Activated B cell treated with CpG ODN at 0.5 μM for 24 hours (primary cell): Measurements from ENCODE around the gene CLIC6. TPM values are rescaled to one million over a fixed set of nuclear protein-coding genes. Genes with fewer than 3 reads are reported as not detected.

ENCODE experiments used
- ATAC-seq: fragments of 200-7000 bp; cut with Tn5 transposase; one replicate; pipeline ENCODE4 v1.10.0; 2021; ENCODE audit warnings: low read depth, mild to moderate bottlenecking, moderate library complexity
- CTCF ChIA-PET: fragments of 350-600 bp; sonication (Branson Sonifier 250); formaldehyde crosslinking; loops from one replicate; lab custom pipeline; 2021; ENCODE audit warnings: antibody characterized with exemption; lab: Charles Lee
- POLR2A ChIA-PET: fragments of 350-600 bp; sonication (Branson Sonifier 250); formaldehyde crosslinking; loops from one replicate; lab custom pipeline; 2021; ENCODE audit warnings: antibody characterized with exemption; lab: Charles Lee
- DNase-seq: peaks from one replicate; pipeline ENCODE4 v3.0.0; 2022
- H3K27ac Mint-ChIP-seq: one replicate; pipeline ENCODE4 v1.8.0; 2020; ENCODE audit warnings: mixed read lengths
- H3K27me3 Mint-ChIP-seq: one replicate; pipeline ENCODE4 v1.8.0; 2021; ENCODE audit warnings: mixed read lengths
- H3K36me3 Mint-ChIP-seq: one replicate; pipeline ENCODE4 v1.8.0; 2021; ENCODE audit warnings: low read depth, mixed read lengths
- H3K4me1 Mint-ChIP-seq: one replicate; pipeline ENCODE4 v1.8.0; 2021; ENCODE audit warnings: mixed read lengths
- H3K4me3 Mint-ChIP-seq: one replicate; pipeline ENCODE4 v1.8.0; 2020; ENCODE audit warnings: mild to moderate bottlenecking, mixed read lengths
- H3K9me3 Mint-ChIP-seq: one replicate; pipeline ENCODE4 v1.8.0; 2020; ENCODE audit warnings: mixed read lengths
- intact Hi-C: fragments of 100-400 bp; cut with micrococcal nuclease; formaldehyde crosslinking; loops from one replicate; pipeline ENCODE4 v1.15.1; 2024
- total RNA-seq: library from RNA; stranded (reverse); gene quantifications from 2 replicates; pipeline ENCODE4 v1.2.3, GENCODE V29; 2022
- TF ChIP-seq, protein P1 (sequence below): fragments of 200-600 bp; IDR thresholded peaks from one replicate; pipeline ENCODE4 v1.8.0; 2022; ENCODE audit warnings: antibody characterized with exemption, mild to moderate bottlenecking

CLIC6 gene
- total RNA-seq, 1 donor from 2014 or later: not detected

DNA sequence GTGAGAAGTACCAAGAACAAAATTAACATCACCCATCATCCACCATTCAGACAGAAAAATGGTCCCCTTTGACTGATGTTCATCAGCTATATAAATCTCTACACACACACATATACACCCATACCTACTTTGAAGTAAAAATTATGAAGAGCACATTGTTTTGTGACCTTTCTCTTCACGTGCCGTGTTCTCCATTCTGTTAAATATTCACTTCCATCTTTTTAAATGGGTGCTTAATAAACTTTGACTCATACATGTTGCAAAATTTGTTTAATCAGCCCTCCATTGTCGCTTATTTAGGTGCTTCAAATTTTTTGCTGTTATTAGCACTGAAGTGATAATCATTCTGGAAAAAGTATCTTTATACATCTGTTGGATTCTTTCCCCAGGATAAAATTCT, 80.1 kb downstream of the CLIC6 start:
- TF ChIP-seq, protein P1, sequence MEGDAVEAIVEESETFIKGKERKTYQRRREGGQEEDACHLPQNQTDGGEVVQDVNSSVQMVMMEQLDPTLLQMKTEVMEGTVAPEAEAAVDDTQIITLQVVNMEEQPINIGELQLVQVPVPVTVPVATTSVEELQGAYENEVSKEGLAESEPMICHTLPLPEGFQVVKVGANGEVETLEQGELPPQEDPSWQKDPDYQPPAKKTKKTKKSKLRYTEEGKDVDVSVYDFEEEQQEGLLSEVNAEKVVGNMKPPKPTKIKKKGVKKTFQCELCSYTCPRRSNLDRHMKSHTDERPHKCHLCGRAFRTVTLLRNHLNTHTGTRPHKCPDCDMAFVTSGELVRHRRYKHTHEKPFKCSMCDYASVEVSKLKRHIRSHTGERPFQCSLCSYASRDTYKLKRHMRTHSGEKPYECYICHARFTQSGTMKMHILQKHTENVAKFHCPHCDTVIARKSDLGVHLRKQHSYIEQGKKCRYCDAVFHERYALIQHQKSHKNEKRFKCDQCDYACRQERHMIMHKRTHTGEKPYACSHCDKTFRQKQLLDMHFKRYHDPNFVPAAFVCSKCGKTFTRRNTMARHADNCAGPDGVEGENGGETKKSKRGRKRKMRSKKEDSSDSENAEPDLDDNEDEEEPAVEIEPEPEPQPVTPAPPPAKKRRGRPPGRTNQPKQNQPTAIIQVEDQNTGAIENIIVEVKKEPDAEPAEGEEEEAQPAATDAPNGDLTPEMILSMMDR: no peak
- Mint-ChIP-seq H3K36me3 (no peaks in the 10 kb centered on the region), H3K4me3 (no peak overlapping the region), H3K4me1 (peaks cover 5% of the 10 kb centered on the region), H3K9me3 (no peaks in the 10 kb centered on the region), H3K27ac (no peak overlapping the region), H3K27me3 (peaks cover 15% of the 10 kb centered on the region)
- intact Hi-C loops: no loop called here
- POLR2A ChIA-PET: no interaction called here
- ATAC-seq (no peak), DNase-seq (no peak)
- CTCF ChIA-PET: no interaction called here

DNA sequence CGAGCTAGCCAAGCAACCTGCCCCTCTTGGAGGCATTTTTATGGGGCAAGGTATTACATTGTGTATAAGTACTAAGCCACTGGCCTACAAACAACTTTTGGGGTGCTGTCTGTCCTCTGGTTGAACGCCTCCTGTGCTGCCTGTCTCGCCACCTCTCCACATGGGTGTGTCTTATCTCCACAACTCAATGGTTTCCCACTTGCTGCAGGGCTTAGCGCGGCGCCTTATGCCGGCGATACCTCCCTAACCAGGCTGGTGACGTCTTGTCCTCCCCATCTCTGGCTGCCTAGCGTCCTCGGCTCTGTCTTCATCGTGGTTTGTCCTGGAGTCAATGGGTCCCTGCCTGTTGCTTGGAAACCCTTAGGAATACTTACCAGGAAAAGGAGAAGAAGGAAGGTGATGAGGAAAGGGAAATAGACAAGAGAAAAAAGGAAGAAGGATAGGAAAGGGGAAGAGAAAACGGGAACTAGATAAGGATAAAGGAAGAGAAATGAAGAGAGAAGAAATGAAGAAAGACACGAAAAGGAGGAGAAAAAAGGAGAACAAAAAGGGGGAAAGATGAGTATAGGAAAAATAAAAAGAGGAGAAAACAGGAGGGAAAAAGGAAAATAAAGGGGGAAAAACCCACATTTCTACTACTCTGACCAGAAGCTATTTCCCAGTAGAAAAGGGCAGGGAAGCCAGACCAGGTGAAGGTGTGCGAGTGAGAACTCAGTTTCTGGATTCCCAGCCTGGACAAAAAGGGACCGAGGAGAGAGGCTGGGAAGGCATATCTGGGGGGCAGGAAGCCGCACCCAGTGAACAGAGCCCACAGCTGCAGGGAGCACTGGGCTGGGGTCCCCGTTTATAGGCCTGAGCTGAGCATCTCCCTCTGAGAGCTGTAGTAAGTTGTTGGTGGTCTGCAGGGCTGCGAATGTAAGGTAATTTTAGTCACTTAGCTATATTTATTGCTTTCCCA, 86.2 kb downstream of the CLIC6 start:
- no peak overlapping the region for H3K27ac Mint-ChIP-seq
- CTCF ChIA-PET: no interaction called here
- POLR2A ChIA-PET: interaction anchor here (0.6 to 0.9 kb wide), 2 partner anchors 9 to 1272 kb away, joined by 3 to 4 read pairs; no protein-coding TSS in a partner anchor
- TF ChIP-seq, protein P1: no peak
- no peak for ATAC-seq
- H3K4me1 Mint-ChIP-seq: no peaks in the 10 kb centered on the region
- DNase-seq: no peak
- H3K4me3 Mint-ChIP-seq: no peak overlapping the region
- no peaks in the 10 kb centered on the region for H3K9me3 Mint-ChIP-seq
- intact Hi-C loops: no loop called here
- peaks cover 12% of the 10 kb centered on the region for H3K27me3 Mint-ChIP-seq
- no peaks in the 10 kb centered on the region for H3K36me3 Mint-ChIP-seq

DNA sequence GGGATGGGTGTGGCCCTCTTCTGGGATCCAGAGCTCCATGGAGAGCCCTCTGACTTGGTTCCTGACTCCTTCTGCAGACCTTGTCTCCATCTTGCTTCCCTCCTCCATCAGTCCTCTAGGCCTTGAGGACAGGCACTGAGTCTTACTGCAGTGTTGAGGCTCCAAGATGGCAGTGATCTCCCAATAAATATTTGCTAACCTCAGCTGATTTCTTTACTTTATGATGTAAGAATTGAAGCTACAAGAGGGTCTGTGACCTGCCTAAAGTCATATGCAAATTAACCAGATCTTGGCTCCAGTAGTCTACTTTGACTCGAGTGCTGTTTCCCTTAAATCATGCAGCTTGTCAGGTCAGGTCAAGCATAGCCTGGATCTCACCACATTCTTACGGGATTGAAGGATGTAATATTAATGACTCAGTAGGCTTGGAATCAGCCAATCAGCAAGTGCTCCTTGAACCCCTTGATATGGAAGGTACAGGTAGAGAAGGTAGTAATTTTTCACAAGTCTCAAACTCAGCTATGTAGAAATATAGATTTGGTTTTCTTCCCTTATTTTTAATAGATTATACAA, 93.0 kb downstream of the CLIC6 start:
- Mint-ChIP-seq H3K27me3 (peaks cover 4% of the 10 kb centered on the region), H3K4me1 (no peaks in the 10 kb centered on the region), H3K27ac (no peak overlapping the region), H3K9me3 (peaks cover 2% of the 10 kb centered on the region), H3K36me3 (no peaks in the 10 kb centered on the region), H3K4me3 (no peak overlapping the region)
- DNase-seq (no peak), ATAC-seq (no peak)
- TF ChIP-seq, protein P1: no peak
- intact Hi-C loops: no loop called here
- POLR2A ChIA-PET: interaction anchor here (0.5 kb wide), 1 partner anchor 674 kb away, joined by 3 read pairs; no protein-coding TSS in a partner anchor
- CTCF ChIA-PET: interaction anchor here (1.0 to 1.4 kb wide), 2 partner anchors 16 to 1266 kb away, joined by 3 to 4 read pairs; no protein-coding TSS in a partner anchor

GRCh38 chr21:34762786-34763185, 94.0 kb downstream of the CLIC6 start:
- ATAC-seq (no peak), DNase-seq (no peak)
- H3K27ac Mint-ChIP-seq: no peak overlapping the region
- ChIA-PET POLR2A (no interaction called here), CTCF (interaction anchor here (1.4 kb wide), 1 partner anchor 1265 kb away, joined by 3 read pairs; no protein-coding TSS in a partner anchor)
- no peaks in the 10 kb centered on the region for H3K4me1 Mint-ChIP-seq
- H3K4me3 Mint-ChIP-seq: no peak overlapping the region
- TF ChIP-seq, protein P1: no peak
- intact Hi-C loops: no loop called here
- H3K36me3 Mint-ChIP-seq: no peaks in the 10 kb centered on the region
- peaks cover 4% of the 10 kb centered on the region for H3K27me3 Mint-ChIP-seq
- H3K9me3 Mint-ChIP-seq: peaks cover 2% of the 10 kb centered on the region
